ENCODE results near the gene IQGAP2.

GRCh38 chr5:76397200-76397599 lies 5.9 kb upstream of the IQGAP2 start:
- TF ChIP-seq ZFP3 (CRISPR knock-in tag; IDR thresholded peaks at IDR 0.05) (no peak), ISL1 (CRISPR knock-in tag; IDR thresholded peaks at IDR 0.05) (no peak), ZFP30 (CRISPR knock-in tag; IDR thresholded peaks at IDR 0.05) (no peak), ZNF565 (CRISPR knock-in tag; conservative IDR thresholded peaks at IDR 0.05; ENCODE audit: low read depth) (no peak), CREB5 (CRISPR knock-in tag; IDR thresholded peaks at IDR 0.05; ENCODE audit: low read depth) (no peak), PPARA (CRISPR knock-in tag; IDR thresholded peaks at IDR 0.05; ENCODE audit: borderline replicate concordance) (no peak), GLIS3 (CRISPR knock-in tag; IDR thresholded peaks at IDR 0.05) (no peak)
- TF ChIP-seq, protein P1, sequence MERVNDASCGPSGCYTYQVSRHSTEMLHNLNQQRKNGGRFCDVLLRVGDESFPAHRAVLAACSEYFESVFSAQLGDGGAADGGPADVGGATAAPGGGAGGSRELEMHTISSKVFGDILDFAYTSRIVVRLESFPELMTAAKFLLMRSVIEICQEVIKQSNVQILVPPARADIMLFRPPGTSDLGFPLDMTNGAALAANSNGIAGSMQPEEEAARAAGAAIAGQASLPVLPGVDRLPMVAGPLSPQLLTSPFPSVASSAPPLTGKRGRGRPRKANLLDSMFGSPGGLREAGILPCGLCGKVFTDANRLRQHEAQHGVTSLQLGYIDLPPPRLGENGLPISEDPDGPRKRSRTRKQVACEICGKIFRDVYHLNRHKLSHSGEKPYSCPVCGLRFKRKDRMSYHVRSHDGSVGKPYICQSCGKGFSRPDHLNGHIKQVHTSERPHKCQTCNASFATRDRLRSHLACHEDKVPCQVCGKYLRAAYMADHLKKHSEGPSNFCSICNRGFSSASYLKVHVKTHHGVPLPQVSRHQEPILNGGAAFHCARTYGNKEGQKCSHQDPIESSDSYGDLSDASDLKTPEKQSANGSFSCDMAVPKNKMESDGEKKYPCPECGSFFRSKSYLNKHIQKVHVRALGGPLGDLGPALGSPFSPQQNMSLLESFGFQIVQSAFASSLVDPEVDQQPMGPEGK (CRISPR knock-in tag; IDR thresholded peaks at IDR 0.05; ENCODE audit: borderline replicate concordance), result no peak
- TF ChIP-seq, protein P2, sequence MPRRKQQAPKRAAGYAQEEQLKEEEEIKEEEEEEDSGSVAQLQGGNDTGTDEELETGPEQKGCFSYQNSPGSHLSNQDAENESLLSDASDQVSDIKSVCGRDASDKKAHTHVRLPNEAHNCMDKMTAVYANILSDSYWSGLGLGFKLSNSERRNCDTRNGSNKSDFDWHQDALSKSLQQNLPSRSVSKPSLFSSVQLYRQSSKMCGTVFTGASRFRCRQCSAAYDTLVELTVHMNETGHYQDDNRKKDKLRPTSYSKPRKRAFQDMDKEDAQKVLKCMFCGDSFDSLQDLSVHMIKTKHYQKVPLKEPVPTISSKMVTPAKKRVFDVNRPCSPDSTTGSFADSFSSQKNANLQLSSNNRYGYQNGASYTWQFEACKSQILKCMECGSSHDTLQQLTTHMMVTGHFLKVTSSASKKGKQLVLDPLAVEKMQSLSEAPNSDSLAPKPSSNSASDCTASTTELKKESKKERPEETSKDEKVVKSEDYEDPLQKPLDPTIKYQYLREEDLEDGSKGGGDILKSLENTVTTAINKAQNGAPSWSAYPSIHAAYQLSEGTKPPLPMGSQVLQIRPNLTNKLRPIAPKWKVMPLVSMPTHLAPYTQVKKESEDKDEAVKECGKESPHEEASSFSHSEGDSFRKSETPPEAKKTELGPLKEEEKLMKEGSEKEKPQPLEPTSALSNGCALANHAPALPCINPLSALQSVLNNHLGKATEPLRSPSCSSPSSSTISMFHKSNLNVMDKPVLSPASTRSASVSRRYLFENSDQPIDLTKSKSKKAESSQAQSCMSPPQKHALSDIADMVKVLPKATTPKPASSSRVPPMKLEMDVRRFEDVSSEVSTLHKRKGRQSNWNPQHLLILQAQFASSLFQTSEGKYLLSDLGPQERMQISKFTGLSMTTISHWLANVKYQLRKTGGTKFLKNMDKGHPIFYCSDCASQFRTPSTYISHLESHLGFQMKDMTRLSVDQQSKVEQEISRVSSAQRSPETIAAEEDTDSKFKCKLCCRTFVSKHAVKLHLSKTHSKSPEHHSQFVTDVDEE (CRISPR knock-in tag; IDR thresholded peaks at IDR 0.05), result no peak

All from SK-N-SH treated with all-trans-retinoic acid at 6 μM for 48 hours (cell line).